A673 (cell line): ENCODE results near the gene GRK6.

ENCODE experiments used
- EZH2 ChIP-seq: fragments of 200-600 bp; sonication (generic); IDR thresholded peaks from 2 replicates; pipeline ENCODE4 v1.6.1; 2017; ENCODE audit warnings: borderline replicate concordance, low read depth, mild to moderate bottlenecking, mixed read lengths, antibody characterized with exemption, low read length; ENCODE audit not compliant: poor library complexity, severe bottlenecking
- TF ChIP-seq, protein P1 (sequence below): fragments of 300-800, 200-600 bp; sonication (generic); conservative IDR thresholded peaks from 2 replicates; pipeline ENCODE4 v1.5.1; 2017; ENCODE audit warnings: low read depth, mild to moderate bottlenecking, antibody characterized with exemption, low read length, moderate library complexity, mixed read lengths

DNA sequence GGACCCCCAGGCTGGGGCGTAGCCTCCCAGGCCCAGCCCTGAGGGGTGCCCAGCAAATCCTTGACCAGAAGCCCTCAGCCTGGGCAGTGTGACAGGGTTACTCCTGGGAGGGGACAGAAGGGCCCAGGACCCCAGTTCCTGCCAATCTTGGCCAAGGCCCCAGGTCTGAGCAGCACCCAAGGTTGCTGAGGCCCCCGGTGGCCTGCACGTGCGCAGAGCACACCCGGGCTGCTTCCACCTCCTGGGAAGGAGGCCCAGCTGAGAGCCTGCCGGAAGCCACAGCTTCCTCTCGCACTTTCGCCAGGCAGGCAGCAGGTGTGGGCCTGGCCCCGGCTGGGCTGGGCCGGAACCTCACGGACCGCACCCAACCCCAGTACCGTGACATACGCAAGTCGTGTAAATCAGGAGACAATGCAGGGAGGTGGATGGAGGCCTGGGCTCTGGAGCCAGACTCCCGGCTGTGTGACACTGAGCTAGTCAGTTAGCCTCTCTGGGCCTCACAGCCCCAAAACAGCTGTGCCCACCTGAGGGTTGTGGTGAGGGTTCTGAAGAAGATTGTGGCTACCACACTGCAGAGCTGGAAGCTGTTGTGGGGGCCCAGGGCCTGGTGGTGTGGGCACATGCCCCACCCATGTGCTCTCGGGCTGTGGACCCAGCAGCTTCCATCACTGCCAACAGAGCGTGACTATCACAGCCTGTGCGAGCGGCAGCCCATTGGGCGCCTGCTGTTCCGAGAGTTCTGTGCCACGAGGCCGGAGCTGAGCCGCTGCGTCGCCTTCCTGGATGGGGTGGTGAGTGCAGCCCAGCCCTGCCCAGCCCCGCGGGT, 5.1 kb downstream of the GRK6 start:
- TF ChIP-seq, protein P1, sequence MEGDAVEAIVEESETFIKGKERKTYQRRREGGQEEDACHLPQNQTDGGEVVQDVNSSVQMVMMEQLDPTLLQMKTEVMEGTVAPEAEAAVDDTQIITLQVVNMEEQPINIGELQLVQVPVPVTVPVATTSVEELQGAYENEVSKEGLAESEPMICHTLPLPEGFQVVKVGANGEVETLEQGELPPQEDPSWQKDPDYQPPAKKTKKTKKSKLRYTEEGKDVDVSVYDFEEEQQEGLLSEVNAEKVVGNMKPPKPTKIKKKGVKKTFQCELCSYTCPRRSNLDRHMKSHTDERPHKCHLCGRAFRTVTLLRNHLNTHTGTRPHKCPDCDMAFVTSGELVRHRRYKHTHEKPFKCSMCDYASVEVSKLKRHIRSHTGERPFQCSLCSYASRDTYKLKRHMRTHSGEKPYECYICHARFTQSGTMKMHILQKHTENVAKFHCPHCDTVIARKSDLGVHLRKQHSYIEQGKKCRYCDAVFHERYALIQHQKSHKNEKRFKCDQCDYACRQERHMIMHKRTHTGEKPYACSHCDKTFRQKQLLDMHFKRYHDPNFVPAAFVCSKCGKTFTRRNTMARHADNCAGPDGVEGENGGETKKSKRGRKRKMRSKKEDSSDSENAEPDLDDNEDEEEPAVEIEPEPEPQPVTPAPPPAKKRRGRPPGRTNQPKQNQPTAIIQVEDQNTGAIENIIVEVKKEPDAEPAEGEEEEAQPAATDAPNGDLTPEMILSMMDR = no peak
- no peak for TF ChIP-seq EZH2
